A172 (cell line): ENCODE measurements around the gene L1CAM. TPM values are rescaled to one million over a fixed set of nuclear protein-coding genes. Genes with fewer than 3 reads are reported as not detected.

Experiments used
- DNase-seq: peaks from one replicate; pipeline ENCODE4 v3.0.0-alpha.2; 2015; ENCODE audit warnings: low spot score
- total RNA-seq: library from RNA; depleted of rRNA; stranded (reverse); fragments of >200 nt; shearing (Covaris generic); gene quantifications from 2 replicates; pipeline ENCODE4 v1.2.3, GENCODE V29; 2014; rRNA removed

The L1CAM gene, protein sequence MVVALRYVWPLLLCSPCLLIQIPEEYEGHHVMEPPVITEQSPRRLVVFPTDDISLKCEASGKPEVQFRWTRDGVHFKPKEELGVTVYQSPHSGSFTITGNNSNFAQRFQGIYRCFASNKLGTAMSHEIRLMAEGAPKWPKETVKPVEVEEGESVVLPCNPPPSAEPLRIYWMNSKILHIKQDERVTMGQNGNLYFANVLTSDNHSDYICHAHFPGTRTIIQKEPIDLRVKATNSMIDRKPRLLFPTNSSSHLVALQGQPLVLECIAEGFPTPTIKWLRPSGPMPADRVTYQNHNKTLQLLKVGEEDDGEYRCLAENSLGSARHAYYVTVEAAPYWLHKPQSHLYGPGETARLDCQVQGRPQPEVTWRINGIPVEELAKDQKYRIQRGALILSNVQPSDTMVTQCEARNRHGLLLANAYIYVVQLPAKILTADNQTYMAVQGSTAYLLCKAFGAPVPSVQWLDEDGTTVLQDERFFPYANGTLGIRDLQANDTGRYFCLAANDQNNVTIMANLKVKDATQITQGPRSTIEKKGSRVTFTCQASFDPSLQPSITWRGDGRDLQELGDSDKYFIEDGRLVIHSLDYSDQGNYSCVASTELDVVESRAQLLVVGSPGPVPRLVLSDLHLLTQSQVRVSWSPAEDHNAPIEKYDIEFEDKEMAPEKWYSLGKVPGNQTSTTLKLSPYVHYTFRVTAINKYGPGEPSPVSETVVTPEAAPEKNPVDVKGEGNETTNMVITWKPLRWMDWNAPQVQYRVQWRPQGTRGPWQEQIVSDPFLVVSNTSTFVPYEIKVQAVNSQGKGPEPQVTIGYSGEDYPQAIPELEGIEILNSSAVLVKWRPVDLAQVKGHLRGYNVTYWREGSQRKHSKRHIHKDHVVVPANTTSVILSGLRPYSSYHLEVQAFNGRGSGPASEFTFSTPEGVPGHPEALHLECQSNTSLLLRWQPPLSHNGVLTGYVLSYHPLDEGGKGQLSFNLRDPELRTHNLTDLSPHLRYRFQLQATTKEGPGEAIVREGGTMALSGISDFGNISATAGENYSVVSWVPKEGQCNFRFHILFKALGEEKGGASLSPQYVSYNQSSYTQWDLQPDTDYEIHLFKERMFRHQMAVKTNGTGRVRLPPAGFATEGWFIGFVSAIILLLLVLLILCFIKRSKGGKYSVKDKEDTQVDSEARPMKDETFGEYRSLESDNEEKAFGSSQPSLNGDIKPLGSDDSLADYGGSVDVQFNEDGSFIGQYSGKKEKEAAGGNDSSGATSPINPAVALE
- 77.7 and 94.0 TPM in 2 replicates for total RNA-seq

DNA sequence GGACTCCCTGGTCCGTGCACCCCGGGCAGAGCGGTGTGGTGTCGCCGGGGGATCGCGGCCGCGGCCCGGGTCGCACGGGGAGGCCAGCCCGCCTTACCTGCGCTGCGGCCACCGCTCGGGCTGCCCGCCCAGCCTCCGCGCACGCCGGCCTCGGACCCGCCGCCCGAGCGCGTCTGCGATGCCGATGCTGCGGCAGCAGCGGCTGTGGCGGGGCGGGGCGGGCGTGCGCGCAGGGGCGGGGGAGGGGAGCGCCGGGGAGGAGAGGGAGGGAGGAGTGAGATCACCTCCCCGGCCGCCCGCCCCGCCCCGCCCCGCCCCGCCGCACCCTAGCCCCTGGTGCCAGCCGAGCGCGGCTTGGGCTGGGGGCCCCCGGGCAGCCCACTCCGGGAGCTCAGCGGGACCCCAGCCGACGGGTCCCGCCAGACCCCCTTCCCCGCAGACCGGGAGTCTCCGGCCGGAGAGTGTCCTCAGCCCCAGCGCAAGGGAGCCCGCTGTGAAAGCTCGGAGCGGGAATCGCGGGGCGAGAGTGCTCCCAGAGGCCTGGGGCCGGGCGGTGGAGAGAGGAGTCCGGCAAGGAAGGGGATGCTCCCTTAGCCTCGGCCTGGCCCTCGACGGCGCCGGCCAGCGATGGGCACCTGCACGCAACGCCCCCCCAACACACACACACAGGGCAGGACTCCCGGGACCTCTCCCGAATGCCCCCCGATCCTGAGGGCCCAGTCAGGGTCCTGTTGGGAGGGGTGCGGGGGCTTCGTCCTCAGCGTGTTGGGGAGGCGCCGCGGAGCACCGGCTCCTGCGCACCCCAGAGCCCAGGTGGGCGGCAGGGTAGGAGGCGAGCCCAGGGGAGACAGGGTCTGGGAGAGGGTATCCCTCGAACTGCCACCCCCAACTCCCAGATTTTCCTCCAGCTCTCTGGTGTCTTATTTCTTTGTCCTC lies at the start of gene L1CAM:
Gene L1CAM, minus strand, starts transcription at position 206 of the 936 bp plus-strand sequence. CDS start 10,337 bp downstream, outside the sequence.
- DNase-seq: no peak

DNA sequence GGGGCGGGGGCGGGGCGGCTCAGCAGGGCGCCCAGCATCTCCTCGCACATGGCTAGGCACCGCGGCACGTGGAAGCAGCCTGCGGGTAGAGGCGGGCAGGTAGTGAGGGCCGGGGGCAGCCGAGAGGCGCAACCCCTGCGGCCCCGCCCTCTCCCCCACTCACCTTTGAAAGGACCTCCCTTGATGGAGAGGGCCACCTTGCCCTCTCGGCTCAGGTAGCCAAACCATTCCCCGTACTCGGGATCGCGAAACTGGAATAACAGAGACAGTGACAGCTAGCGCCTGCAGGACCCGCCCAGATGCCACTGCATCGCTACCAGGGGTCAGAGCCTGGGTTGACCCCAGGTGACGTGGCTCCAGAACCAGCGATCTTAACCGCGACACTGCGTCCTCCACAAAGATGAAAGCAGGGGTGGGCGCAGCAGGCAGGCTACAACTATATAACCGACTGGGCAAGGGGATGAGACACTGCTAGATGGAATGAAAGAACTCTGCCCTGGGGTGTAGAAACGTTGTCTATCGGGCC lies 49.4 kb upstream of the L1CAM start:
- DNase-seq: no peak

- peak; percentile 55 for DNase-seq
Measured at GRCh38 chrX:153934762-153935325, 48.9 kb upstream of the L1CAM start, which contains the start of gene NAA10. Gene NAA10, minus strand, starts transcription at chrX:153935037. Its CDS starts 133 bp downstream, at chrX:153934904.

GRCh38 chrX:153934148-153934761 lies 48.3 kb upstream of the L1CAM start:
- no peak for DNase-seq

GRCh38 chrX:153933748-153934147 lies 47.8 kb upstream of the L1CAM start:
- DNase-seq: peak; percentile 37

DNA sequence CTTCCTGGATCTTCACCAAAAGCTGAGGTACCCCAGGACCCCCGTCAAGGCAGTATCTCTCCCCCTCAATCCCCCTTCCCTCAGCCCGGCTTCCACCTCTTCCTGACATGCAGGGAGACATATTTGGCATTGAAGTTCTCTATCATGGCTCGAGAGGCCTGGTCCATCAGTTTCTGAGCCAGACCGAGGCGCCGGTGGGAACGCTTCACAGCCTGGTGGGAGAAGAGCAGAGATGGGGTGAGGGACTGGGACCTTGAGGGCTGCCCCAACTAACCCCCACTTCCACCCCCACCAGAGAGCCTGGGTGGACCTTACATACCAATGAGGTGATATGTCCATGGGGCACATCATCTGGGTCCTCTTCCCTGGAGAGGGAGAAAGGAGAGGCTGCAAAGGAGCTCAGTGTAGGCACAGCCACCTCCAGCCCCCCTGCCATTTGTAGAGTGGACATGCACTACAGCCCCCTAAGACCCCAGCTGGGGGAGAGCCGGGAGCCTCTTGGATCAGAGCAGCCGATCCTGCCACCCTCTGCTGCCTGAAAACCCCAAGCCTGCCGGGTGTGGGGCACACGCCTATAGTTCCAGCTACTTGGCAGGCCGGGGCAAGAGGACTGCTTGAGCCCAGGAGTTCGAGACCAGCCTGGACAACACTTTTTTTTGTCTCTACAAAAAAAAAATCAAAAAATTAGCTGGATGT lies 46.4 kb upstream of the L1CAM start:
- no peak for DNase-seq

GRCh38 chrX:153931748-153932147 lies 45.8 kb upstream of the L1CAM start:
- DNase-seq: no peak

GRCh38 chrX:153931151-153931550 lies 45.2 kb upstream of the L1CAM start:
- no peak for DNase-seq

- no peak for DNase-seq
Measured at GRCh38 chrX:153930011-153930910, 44.3 kb upstream of the L1CAM start.

GRCh38 chrX:153929576-153929975 lies 43.6 kb upstream of the L1CAM start:
- DNase-seq: no peak

- no peak for DNase-seq
Measured at GRCh38 chrX:153928846-153929245, 42.9 kb upstream of the L1CAM start.

DNA sequence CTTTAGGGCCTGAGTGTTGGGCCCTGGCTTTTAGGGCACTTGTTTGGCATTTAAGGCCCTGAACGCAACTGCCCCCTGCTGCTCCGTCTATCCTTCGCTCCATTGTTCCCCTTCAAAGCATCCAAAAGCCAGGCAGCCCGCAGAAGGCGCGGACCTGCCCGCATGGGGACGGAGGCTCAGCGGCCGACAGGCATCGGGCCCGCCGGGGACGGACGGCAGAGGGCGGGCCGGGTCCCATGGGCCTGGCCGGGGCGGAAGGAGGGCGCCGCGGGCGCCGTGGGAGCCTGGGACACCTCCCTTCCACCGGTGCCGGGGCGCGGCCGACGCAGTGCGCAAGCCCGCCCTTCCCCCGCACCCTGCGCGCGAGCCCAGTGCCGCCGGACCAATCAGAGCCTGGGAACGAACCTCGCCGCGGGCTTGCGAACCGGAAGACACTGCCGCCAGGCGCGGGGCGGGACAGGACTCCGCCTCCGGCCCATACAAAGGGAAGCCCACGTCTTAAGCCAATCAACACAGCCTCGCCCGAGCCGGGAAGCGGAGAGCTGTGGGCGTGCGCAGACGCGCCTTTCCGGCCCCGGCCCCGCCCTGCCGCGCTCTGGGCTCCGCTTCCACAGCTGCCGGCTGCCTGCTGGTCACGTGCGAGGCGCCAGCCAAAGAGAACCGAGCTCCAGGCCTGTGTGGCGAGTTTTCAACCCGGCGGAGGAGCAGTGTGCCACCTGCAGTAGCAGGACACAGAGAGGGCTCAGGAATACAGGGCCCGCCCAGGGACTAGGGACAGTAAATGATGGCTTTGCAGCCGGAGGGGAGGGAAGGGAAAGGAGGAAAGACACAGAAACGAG lies 42.2 kb upstream of the L1CAM start:
- peak; percentile 97 for DNase-seq

- no peak for DNase-seq
Measured at GRCh38 chrX:153927672-153927921, 41.6 kb upstream of the L1CAM start.

GRCh38 chrX:153926858-153927671 lies 41.1 kb upstream of the L1CAM start:
- peak; percentile 69 for DNase-seq

- DNase-seq: no peak
Measured at GRCh38 chrX:153926552-153926857, 40.5 kb upstream of the L1CAM start.

GRCh38 chrX:153925739-153926551 lies 40.0 kb upstream of the L1CAM start, which contains the start of gene ARHGAP4:
Gene ARHGAP4, minus strand, starts transcription at chrX:153926264. Its CDS starts 62 bp downstream, at chrX:153926202.
- DNase-seq: no peak
